ENCODE measurements around the gene MC3R.

MC3R gene

GRCh38 chr20:56222201-56222600 lies 26.3 kb upstream of the MC3R start:
- TF ChIP-seq, protein P1, sequence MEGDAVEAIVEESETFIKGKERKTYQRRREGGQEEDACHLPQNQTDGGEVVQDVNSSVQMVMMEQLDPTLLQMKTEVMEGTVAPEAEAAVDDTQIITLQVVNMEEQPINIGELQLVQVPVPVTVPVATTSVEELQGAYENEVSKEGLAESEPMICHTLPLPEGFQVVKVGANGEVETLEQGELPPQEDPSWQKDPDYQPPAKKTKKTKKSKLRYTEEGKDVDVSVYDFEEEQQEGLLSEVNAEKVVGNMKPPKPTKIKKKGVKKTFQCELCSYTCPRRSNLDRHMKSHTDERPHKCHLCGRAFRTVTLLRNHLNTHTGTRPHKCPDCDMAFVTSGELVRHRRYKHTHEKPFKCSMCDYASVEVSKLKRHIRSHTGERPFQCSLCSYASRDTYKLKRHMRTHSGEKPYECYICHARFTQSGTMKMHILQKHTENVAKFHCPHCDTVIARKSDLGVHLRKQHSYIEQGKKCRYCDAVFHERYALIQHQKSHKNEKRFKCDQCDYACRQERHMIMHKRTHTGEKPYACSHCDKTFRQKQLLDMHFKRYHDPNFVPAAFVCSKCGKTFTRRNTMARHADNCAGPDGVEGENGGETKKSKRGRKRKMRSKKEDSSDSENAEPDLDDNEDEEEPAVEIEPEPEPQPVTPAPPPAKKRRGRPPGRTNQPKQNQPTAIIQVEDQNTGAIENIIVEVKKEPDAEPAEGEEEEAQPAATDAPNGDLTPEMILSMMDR (IDR thresholded peaks at IDR 0.05; ENCODE audit: borderline replicate concordance, control extremely low read depth, extremely low read depth, insufficient read depth, missing control alignments) = no peak
- in situ Hi-C loops (cut with MboI; ENCODE audit: low sequenced_read_pairs, unreplicated experiment) = no loop called here
- DNase-seq (ENCODE audit: low spot score) = no peak

DNA sequence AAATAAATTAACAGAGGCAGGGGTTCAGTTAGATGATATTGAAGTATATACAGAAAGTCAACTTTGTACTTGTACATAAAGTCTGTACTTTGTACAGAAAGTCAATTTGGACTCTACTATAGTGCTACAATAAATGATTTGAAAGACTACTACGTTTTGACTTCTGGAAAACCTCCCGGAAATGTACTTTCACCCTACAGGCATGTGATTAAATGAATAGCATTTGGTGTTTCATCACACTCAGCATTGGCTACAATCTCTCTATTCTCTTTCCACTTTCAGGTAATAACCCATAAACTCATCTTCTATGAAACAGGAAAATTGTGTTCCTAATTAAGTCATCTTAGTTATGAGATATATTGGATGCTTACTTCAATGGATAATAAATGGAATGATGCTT lies 25.6 kb upstream of the MC3R start:
- DNase-seq (ENCODE audit: low spot score) = no peak
- in situ Hi-C loops (cut with MboI; ENCODE audit: low sequenced_read_pairs, unreplicated experiment) = no loop called here
- TF ChIP-seq, protein P1 (IDR thresholded peaks at IDR 0.05; ENCODE audit: borderline replicate concordance, control extremely low read depth, extremely low read depth, insufficient read depth, missing control alignments) = no peak

DNA sequence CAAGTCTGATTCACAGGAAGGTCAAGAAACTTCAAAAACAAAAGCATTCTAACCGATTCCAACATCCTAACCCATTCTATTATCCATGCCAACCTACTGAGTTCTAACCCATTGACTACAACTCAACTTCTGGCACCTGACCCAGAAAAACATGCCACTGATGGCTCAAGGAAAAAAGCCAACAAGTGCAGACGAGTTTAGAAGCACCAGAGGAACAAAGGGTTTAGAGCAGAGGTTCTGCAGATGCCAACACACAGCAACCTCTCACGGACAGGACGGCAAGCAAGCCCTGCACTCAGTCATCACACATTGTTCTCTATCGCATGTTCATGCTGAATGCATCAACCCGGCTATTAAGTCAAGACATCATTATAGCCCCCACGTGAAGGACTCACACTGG lies 25.2 kb upstream of the MC3R start:
- in situ Hi-C loops (cut with MboI; ENCODE audit: low sequenced_read_pairs, unreplicated experiment) = no loop called here
- DNase-seq (ENCODE audit: low spot score) = no peak
- TF ChIP-seq, protein P1 (IDR thresholded peaks at IDR 0.05; ENCODE audit: borderline replicate concordance, control extremely low read depth, extremely low read depth, insufficient read depth, missing control alignments) = no peak

DNA sequence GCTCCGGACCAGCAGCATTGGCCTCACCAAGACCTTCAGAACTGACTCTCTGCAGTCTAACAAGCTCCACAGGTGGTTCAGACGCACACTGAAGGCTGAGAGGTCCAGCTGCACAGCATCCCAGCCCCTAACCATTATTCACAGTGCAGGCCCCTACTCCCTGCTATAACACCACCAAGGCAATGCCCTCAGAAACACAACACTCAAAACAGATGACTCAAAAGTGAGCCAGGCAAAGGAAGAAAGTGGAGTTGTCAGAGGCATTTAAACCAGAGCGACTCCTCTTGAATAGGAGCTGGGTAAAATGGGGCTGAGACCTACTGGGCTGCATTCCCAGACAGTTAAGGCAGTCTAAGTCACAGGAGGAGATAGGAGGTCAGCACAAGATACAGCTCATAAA lies 20.5 kb upstream of the MC3R start:
- DNase-seq (ENCODE audit: low spot score) = no peak
- TF ChIP-seq, protein P1 (IDR thresholded peaks at IDR 0.05; ENCODE audit: borderline replicate concordance, control extremely low read depth, extremely low read depth, insufficient read depth, missing control alignments) = no peak
- in situ Hi-C loops (cut with MboI; ENCODE audit: low sequenced_read_pairs, unreplicated experiment) = no loop called here

DNA sequence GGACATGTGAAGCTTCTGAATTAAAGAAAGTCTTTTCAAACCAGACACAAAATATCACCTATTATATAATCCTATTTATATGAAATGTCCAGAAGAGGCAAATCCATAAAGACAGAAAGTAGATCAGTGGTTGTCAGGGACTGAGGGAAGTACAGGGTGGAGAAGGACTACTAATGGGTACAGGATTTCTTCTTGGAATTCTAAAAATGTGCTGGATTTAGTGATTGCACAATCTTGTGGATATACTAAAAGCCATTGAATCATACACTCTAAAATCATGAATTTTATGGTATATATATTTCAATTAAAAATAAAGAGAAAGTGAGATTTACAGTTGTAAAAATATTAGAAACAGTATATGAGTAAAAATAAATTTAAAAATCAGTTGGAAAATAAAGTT lies 18.7 kb upstream of the MC3R start:
- TF ChIP-seq, protein P1 (IDR thresholded peaks at IDR 0.05; ENCODE audit: borderline replicate concordance, control extremely low read depth, extremely low read depth, insufficient read depth, missing control alignments) = no peak
- in situ Hi-C loops (cut with MboI; ENCODE audit: low sequenced_read_pairs, unreplicated experiment) = no loop called here
- no peak for DNase-seq (ENCODE audit: low spot score)

DNA sequence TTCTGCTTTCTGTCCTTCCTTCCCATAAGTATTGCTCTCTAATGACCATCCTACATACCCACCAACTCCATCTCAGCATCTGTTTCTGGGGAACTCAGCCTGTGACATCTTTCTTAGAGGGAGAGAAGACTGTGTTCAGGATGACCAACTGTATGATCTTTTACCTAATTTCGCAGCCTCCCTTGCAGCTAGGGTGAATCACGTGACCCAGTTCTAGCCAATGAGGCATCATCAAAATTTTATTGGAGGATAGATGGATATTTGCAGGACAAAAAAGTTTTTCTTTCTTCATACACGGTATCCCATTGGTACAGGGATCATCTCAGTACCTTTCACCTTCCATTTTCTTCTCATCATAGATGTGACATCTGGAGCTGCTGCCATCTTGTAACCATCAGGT lies 14.4 kb upstream of the MC3R start:
- TF ChIP-seq, protein P1 (IDR thresholded peaks at IDR 0.05; ENCODE audit: borderline replicate concordance, control extremely low read depth, extremely low read depth, insufficient read depth, missing control alignments) = no peak
- no peak for DNase-seq (ENCODE audit: low spot score)
- in situ Hi-C loops (cut with MboI; ENCODE audit: low sequenced_read_pairs, unreplicated experiment) = no loop called here

GRCh38 chr20:56237335-56237734 lies 11.2 kb upstream of the MC3R start:
- no peak for DNase-seq (ENCODE audit: low spot score)
- TF ChIP-seq, protein P1 (IDR thresholded peaks at IDR 0.05; ENCODE audit: borderline replicate concordance, control extremely low read depth, extremely low read depth, insufficient read depth, missing control alignments) = no peak
- in situ Hi-C loops (cut with MboI; ENCODE audit: low sequenced_read_pairs, unreplicated experiment) = no loop called here
